Stimulated activated CD4-positive, alpha-beta T cell treated with anti-CD3 and anti-CD28 coated beads, Interleukin-1b, Interleukin-23, amount 100 ng/mL, for 1 hour (primary cell): Measurements from ENCODE around the gene PC.

ENCODE experiments used
- DNase-seq, 2 donors: peaks; one replicate each; pipeline ENCODE4 v3.0.0-alpha.2; 2020; ENCODE audit warnings: low read depth in 2 of 2

PC gene

GRCh38 chr11:66855574-66856495 lies 102.3 kb downstream of the PC start:
- peak; percentile 44 to 63 for DNase-seq

- DNase-seq: no peak
Observed at GRCh38 chr11:66854729-66855211, 103.4 kb downstream of the PC start.

- no peak for DNase-seq
Observed at GRCh38 chr11:66854231-66854661, 103.9 kb downstream of the PC start.

GRCh38 chr11:66853242-66854229 lies 104.6 kb downstream of the PC start:
- no peak for DNase-seq

GRCh38 chr11:66852466-66853241 lies 105.5 kb downstream of the PC start:
- DNase-seq: no peak

- no peak for DNase-seq
Observed at GRCh38 chr11:66851698-66852465, 106.3 kb downstream of the PC start.

- no peak for DNase-seq
Observed at GRCh38 chr11:66851239-66851596, 107.0 kb downstream of the PC start.

GRCh38 chr11:66850588-66851238 lies 107.5 kb downstream of the PC start:
- no peak for DNase-seq

- DNase-seq: no peak
Observed at GRCh38 chr11:66850235-66850587, 108.0 kb downstream of the PC start.

- DNase-seq: no peak
Observed at GRCh38 chr11:66849501-66850234, 108.5 kb downstream of the PC start.

GRCh38 chr11:66848671-66849500 lies 109.3 kb downstream of the PC start:
- no peak for DNase-seq

GRCh38 chr11:66847461-66848232 lies 110.5 kb downstream of the PC start:
- no peak for DNase-seq

GRCh38 chr11:66846671-66847091 lies 111.5 kb downstream of the PC start:
- no peak for DNase-seq

- no peak for DNase-seq
Observed at GRCh38 chr11:66845876-66846212, 112.3 kb downstream of the PC start.

GRCh38 chr11:66845143-66845875 lies 112.9 kb downstream of the PC start:
- no peak for DNase-seq

GRCh38 chr11:66844496-66845142 lies 113.6 kb downstream of the PC start:
- no peak for DNase-seq
